CD4-positive, alpha-beta T cell treated with Interleukin-2 at 100 ng/mL for 4 hours (primary cell): ENCODE results near the gene PLGRKT.
"Not testable (repeated sequence)": the region's sequence is repeated elsewhere in the genome, so short reads cannot be mapped to it uniquely, and the experiment has no call there.

Source experiments
- DNase-seq: peaks from one replicate; pipeline ENCODE4 v3.0.0-alpha.2; 2020; ENCODE audit warnings: low spot score

PLGRKT gene, protein sequence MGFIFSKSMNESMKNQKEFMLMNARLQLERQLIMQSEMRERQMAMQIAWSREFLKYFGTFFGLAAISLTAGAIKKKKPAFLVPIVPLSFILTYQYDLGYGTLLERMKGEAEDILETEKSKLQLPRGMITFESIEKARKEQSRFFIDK

DNA sequence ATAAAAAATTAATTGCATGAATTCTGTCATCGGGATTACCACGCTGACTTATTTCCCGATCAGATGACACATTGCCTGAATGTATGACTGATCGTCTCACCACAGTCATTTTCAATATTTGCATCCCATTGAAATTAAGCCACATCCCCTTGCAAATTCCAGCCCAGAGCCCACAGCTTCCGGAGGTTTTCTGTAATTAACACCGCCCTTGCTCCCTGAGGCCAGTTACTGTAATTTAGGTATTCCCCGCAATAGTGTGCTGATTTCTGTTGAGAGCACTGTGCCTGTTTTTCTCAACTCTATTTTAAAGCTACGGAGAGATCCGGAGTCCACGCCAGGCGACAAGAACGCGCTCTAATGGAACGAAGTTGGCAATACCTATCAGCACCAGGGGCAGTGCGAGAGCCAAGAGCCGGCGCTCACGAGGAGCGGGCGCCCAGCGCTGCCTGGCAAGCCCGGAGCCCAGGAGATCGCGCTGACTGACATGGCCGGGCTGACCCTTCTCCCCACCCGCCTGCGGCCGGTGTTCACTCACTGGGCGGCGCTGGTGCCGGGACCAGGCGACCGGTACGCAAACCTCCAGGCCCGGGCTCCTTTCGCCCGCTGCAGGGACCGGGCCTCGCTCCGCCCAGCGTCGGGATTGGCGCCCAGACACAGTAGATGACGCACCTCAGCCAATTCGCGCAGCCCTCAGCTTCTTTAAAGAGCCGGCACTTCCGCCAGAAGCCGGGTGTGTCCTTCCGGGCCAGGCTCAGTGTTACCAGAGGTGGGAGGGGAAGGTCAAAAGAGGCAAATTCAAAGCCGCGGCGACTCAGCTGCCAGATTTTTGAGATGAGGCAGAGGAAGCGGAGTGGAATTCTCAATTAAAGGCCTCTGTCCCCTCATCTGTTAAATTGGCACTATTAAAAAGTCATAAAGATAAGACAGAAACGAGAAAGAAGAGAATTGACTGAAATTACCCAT is at the start of gene PLGRKT:
PLGRKT (minus strand) TSS at position 672 of the 963 bp plus-strand sequence. CDS start 5,948 bp downstream, outside the sequence.
- peak; percentile 92 for DNase-seq

DNA sequence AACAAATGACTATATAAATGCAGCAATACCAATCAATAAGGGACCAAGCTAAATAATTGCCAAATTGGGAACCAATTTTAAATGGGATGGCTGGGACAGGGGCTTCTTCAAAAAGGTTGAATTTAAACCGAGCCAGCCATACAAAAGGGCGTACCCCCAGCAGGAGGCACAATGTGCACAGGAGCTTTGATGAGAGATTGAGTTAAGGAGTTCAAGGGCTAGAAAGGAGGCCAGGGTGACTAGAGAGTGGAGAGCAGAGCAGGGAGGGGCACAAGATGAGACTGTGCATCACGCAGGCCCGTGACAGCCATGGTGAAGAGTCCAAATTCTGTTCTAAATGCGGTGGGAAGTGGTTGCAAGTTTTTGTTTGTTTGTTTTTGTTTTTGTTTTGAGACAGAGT is 49.3 kb upstream of the PLGRKT start:
- no peak for DNase-seq

DNA sequence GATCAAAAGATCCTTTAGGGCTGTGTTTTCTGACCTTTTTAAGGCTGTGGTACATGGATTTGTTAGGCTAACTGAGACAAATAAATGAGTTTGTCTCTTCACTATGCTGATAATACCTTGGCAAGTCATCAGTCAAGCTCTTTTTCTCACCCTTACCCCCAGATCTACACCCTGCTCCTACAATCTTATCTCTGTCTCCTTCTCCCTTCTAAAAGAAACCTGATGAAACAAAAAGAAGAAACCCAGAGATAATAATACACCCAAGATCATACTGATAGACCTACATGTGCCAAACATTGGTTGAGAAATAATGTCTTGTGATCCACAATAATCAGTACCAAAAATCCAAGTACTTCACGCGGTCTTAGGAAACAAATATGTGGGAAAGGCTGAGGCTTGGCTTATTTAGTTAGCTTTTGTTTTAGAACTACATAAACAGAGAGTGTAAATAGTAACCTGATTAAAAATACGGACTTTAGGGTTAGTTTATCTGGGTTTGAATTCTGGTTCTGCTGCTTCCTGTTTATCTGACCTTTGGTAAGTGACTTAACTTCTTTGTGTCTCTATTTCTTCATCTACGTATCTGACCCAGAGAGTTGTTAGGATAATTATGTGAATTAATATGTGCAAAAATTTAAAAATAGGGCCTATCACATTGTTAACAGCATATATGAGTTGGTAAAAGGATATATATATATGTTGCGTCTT is 47.8 kb upstream of the PLGRKT start:
- DNase-seq: no peak

DNA sequence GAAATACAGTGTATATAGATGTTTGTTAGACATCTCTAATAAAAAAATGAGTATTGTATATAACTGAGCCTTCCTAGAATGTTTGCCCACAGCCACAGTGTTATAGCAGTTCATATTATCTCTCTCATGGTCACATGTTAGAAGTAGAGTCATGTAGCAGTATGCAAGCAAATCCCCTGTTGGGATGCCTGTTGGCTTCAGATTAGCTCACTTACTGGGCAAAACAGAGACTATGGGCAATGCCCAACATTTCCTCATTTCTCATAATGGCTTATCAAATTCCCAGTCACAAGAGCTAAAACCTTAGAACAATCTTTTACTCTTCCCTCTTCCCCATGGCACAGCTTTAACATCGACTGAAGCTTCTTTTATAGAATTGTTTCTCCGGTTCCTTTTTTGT is 45.6 kb upstream of the PLGRKT start:
- no peak for DNase-seq

DNA sequence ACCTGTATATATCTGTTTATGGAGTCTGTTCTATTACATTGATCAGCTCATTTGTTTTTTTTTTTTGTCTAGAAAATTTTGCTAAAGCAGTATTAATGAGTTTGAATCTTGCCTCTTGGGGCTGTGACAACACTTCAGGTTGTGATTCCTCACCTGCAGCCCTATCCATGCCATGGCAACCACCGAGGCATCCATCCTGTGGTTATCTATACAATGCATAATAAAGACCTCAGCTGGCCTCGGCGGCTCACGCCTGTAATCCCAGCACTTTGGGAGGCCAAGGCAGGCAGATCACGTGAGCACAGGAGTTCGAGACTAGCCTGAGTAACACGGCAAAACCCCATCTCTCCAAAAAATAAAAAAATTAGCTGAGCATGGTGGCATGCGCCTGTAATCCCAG is 44.5 kb upstream of the PLGRKT start:
- no peak for DNase-seq

DNA sequence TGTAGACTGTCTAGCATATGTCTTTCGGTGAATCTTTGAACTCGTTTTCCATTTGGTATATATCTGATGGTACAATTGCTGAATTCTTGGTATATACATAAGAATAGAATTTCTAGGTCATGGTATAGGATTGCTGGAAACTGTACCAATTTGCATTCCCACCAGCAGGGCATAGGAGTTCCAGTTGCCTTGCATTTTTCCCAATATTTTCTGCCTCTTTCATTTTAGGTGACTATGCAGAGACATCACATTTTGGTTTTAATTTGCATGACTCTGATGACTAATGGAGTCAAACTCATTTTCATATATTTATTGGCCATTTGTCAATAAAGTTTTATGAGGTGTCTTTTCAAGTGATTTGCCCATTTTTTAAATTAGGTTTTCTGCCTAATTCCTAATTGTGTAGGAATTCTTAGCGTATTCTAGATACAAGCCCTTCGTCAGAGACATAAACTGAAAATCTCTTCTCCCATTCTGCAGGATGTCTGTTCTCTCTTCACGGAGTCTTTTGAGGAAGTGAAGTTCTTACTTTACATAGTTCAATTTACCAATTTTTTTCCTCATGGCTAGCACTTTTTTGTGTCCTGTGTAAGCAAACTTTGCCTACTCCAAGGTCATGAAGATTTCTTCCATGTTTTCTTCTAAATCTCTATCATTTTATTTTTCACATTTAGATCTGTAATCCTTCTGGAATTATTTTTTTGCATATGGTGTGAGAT is 43.8 kb upstream of the PLGRKT start:
- DNase-seq: no peak

DNA sequence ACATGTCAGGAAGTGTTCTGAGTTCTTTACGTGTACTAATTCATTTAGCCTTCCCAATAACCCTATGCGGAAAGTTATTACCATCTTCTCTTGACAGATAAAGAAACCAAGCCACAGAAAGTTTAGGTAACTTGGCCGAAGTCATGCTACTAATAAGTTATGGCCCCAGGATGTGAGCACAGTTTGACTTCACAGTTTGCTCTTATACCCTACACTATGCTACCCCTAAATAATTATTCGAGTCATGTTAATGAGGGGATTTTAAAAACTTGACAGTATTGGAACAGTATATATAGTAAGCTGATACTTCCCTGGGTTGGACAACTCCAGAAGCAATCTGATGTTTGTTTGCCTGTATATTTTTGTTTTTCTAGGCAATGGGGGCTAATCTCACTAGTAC is 43.2 kb upstream of the PLGRKT start:
- DNase-seq: no peak

DNA sequence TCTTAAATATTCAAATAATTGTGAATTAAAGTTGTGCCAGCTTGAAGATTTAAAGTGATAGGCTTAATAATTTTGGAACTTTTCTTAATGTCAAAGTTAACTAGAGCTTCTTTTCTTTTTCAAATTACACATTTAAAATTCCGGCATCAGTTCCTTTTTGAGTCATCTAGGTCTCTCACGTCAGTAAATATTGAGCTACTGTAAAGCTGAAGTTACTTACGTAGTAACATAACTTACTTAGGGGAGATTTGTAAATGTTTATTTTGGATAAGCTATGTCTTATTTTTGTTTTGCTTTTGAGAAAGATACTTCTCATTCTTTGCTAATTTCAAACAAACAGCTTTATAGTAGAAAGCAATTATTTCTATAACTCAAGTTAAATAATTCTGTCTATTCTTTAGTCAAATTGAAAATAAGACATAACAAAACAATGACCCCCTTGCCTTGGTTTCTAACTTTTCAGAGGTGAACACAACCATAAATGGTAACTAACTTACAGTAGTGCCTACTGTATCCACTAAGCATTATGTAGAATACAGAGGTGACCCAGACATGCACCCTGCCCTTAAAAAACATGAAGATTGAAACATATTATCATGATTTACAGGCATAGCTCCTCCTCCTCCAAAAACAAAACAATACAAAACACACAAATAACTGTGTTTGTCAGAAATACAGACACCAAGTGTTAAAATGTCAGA is 42.4 kb upstream of the PLGRKT start:
- DNase-seq: no peak

DNA sequence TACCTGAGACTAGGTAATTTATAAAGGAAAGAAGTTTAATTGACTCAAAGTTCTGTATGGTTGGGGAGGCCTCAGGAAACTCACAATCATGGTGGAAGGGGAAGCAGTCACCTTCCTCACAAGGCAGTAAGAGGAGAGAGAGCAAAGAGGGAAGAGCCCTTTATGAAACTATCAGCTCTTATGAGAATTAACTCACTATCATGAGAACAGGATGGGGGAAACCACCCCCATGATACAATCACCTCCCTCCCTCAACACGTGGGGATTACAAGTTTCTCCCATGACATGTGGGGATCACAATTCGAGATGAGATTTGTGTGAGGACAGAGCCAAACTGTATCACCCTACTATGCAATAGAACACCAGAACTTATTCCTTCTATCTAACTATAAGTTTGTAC is 40.5 kb upstream of the PLGRKT start:
- no peak for DNase-seq

DNA sequence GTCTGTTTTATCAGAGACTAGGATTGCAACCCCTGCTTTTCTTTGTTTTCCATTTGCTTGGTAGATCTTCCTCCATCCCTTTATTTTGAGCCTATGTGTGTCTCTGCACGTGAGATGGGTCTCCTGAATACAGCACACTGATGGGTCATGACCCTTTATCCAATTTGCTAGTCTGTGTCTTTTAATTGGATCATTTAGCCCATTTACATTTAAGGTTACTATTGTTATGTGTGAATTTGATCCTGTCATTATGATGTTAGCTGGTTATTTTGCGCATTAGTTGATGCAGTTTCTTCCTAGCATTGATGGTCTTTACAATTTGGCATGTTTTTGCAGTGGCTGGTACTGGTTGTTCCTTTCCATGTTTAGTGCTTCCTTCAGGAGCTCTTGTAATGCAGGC is 37.9 kb upstream of the PLGRKT start:
- not testable (repeated sequence) for DNase-seq

DNA sequence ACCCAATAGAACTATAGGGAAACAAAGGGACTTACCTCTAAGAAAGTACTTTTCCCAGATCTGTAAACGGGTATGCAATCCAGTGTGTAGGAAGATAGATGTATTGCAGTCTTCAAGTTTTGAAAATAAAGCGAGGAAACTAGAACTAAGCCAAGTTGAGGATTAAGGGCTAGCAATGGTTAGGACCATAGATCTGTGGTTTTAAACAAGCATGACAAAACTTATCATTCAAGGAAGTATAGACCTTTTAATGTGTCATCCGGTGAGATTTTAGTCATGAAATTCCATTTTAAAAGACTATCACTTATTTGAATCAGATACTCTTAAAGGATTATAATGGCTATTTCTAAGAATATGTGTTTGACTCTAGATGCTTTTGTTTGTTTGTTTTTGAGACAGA is 33.1 kb upstream of the PLGRKT start:
- no peak for DNase-seq

DNA sequence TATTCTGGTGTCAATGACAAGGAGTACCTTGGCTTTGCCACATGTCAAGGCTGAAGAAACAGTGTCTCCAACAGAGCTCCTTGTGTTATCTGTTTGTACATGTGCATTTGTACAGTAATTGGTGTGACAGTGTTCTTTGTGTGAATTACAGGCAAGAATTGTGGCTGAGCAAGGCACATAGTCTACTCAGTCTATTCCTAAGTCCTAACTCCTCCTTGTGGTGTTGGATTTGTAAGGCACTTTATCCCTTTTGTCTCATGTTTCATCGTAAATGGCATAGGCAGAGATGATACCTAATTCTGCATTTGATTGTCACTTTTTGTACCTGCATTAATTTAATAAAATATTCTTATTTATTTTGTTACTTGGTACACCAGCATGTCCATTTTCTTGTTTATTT is 32.4 kb upstream of the PLGRKT start:
- no peak for DNase-seq

DNA sequence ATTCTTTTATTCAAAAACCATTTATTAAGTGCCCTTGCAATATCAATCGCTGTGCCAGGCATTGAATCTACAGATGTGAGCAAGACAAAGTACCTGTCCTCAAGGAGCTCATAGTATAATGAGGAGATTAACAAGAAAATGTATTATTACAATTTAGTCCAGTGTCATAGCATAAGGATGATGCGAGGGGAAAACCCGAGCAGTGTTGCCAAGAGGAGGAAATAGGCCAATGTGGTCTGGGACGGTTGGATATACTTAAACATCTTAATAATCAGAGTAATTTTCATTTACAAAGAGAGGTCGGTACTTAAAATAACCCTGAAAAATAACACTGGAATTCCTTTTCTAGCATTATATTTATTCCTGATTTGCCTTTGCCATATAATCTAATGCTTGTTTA is 31.1 kb upstream of the PLGRKT start:
- DNase-seq: no peak

DNA sequence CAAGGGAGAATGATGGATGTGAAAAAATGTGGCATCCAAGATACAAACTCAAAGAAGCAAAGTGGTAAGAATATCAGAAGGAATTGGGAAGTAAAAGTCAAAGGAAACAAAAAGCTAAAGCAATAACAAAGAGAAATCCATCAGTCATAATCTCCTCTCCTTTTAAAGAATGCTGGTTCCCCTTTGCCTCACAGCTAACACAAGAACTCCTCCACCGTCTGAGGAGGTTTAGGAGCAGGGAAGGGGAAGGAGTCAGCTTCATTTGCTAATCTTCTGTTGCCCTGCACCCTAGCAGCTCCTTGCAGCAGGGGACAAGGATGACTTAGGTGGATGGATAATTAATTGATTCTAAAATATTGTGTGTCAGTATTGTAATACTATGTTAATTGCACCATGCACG is 29.0 kb upstream of the PLGRKT start:
- no peak for DNase-seq

DNA sequence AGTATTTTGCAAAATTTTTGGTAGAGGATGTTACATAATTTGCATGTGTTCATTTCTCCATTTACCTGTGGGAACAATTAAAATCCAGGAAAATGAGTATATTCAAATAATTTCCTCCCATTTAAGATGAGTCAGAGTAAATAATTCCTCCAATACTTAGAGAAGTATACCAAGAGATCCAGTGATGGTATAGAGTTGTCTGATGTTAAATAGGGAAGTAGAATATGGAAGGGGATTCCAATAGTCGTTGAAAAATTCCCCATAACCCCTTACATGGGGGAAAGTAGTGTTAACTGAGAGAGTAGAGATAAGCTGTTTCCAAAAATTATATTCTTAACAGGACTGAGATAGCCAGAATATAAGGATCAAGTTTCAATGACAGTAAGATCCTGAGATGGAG is 28.3 kb upstream of the PLGRKT start:
- no peak for DNase-seq

DNA sequence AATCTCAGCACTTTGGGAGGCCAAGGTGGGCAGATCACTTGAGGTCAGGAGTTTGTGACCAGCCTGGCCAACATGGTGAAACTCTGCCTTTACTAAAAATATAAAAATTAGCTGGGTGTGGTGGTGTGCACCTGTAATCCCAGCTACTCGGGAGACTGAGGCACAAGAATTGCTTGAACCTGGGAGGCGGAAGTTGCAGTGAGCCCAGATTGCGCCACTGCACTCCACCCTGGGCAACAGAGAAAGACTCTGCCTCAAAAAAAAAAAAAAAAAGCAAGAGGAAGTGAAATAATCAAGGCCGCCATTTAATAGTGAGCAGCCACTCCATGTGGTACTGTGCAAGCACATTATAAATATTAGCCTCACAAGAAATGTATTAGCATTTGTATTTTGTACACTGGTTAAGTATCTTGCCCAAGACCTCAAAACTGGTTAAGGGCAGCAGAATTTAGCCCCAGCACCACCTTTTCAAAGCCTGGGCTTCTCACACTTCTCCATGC is 27.2 kb upstream of the PLGRKT start:
- not testable (repeated sequence) for DNase-seq

DNA sequence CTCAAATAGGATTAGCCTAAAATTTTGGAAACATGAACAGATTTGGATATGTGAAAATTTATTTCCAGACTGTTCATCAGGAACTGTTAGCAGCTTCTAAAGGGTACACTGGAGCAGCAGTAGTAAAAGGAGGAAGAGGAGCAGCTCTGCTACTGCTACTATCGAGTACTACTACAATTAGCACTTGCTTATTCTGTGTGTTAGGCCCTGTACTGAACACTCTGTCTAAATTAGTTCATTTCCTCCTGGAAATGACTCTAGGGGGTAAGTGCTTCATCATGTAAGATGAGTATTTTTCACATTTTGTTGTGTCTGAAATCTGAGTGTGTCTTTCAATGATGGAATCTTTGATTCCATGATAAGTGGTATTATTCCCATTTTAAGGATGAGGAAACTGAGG is 22.4 kb upstream of the PLGRKT start:
- DNase-seq: no peak

DNA sequence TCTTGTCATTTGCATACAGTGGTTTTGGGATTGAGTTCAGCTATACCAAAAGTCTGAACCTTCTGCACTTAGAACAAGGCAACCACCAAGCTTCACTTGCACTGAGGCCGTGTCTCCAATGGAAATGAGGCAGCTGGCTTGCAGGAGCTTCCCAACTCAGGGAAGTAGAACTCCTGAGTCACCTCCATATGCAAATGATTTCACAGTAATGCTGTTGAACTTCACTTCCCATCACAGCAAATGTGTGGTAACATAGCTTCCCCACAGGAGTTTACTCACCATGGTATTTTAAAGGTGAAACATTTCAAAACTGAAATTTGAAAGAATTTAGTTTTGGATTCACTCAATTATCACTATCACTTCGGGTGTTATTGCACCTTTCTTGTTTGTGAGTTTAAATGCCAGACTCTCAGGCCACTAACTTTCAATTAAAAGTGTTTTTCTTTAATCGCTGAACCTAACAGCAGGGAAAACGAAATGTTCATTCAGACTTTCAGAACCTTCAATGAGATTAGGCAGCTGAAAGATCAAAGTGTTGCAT is 21.6 kb upstream of the PLGRKT start:
- DNase-seq: peak; percentile 28

DNA sequence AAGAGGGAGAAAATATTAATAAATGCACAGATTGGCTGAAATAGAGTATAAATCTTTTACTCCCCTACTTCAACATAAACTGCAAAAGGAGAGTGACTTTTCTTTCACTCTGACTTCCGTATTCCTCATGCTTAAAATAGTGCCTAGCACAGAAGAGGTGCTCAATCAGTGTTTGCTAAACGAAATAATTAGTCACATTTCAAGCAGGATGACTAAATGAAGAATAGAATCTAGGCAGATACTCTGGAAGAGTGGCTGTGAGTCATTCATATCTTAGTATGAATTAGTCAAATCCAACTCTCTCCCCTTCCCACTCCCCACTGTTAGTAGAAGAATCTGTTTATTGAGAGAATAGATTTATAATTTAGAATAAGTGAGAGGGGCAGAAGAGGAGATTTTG is 17.5 kb upstream of the PLGRKT start:
- peak; percentile 57 for DNase-seq

DNA sequence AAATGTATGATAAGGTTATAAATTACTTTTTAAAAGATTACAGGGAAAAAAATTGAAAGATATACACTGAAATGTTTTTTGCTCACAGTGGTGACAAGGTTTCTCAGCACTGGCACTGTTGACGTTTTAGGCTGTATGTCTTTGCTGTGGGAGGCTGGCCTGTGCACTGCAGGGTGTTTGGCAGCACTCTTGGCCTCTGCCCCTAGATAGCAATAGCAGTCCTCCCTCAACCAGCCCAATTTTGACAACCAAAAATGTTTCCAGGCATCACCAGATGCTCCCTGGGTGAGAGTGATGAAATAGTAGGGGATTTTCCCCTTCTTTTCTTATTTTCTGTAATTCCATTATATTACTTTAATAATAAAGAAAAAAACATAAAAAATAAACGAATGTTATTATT is 15.9 kb upstream of the PLGRKT start:
- no peak for DNase-seq

DNA sequence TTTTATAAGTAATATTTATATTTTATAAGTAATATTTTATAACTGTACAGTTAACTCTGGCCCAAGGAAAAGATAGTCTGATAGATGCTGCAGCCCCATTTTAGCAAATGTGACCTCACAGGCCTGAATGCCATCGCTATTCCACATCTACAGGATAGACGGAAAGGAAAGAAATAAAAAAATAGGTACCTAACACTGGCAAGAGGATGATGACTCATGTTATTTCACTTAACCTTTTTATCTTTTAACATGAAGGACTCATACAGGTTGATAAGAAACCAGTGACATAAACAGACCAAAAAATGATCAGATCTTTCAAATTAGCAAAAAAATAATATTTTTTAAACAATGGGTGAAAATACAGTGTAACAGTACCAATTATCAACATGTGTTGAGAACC is 15.3 kb upstream of the PLGRKT start:
- DNase-seq: peak; percentile 21
